Peyer's patch (tissue), 4 donors: ENCODE results near the gene BCKDHB.

Experiments
- CTCF ChIP-seq, 6 experiments: fragments of 450-650 bp in 4 of 6; fragments of 200-600 bp in 2 of 6; sonication (generic) in 1 of 6; IDR thresholded peaks; one replicate each; pipeline ENCODE4 v1.5.1; 2017 to 2019; ENCODE audit warnings: antibody characterized with exemption in 6 of 6, mild to moderate bottlenecking in 3 of 6, moderate library complexity in 1 of 6
- POLR2A ChIP-seq, 2 donors: fragments of 450-650 bp; IDR thresholded peaks; one replicate each; pipeline ENCODE4 v1.5.1; 2017; ENCODE audit warnings: antibody characterized with exemption in 2 of 2, mild to moderate bottlenecking in 2 of 2, moderate library complexity in 2 of 2

GRCh38 chr6:80106418-80107235 lies at the start of gene BCKDHB:
- TF ChIP-seq POLR2A (IDR thresholded peaks at IDR 0.05) (peak; percentile 81 to 89), CTCF (IDR thresholded peaks at IDR 0.05) (peak in 1 of 6 experiments; percentile 23)
